ENCODE measurements around the gene FZR1. TPM values are rescaled to one million over a fixed set of nuclear protein-coding genes. Genes with fewer than 3 reads are reported as not detected.

FZR1 gene
- total and polyA plus RNA-seq, 9 of the 15 experiments (the other 6 are each of a cell fraction or from before 2014, with no cell fraction given) = 0.18 to 48.0 (median 22.2) TPM

DNA sequence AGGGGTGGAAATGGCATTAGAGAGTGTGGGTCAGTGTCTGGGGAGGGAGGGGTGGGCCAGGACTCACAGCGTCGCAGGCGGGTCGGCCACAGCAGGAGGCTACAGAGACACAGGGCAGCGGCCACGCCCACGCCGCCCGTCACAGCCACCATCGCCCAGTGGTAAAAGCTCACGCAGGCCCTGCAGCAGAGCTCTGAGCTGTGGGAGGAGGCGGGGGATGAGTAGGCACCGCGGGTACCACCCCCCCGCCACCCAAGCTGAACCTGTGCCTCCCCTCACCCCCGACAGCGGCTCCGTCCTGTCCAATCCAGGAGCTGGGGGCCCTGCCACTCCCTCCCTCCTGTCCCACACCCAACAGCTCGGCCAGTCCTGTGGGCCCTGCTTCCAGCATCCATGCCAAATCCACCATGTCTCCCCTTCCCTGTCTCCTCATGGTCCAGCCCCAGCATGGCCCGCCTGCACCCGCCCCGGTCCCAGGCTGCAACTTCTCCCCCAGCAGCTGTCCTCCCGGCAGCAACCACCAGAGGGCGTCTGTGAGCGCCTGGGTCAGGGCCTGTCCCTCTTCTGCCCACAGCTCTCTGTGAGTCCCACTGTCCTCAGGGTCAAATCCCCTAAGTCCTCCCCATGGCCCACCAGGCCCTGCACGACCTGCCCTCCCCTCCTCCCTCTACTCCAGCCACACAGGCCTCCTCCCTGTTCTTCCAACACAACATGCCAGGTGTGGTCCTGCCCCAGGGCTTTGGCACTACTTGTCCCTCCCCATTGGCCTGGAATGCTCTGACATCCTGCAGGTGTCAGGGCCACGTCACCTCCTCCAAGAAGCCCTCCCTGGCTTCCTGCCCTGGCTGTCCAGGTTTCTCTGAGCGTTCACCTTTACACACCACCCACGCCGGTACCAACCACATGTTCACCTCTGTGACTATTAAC is 38.9 kb downstream of the FZR1 start:
- peaks cover 65% of the 10 kb centered on the region; the same call in 2 of the 3 replicates for H3K36me3 ChIP-seq (ENCODE audit: control insufficient read depth, insufficient read depth, low read length)
- peaks cover 0 to 49% of the 10 kb centered on the region in 2 experiments; a peak in 3 of 5 replicates for H3K4me1 ChIP-seq (replicated peaks in 1 of 2; ENCODE audit: control insufficient read depth in 2 of 2, insufficient read depth in 2 of 2, low read length in 2 of 2)
- WGBS (ENCODE audit: insufficient coverage, low coverage, missing lambda C conversion rate) = 31% methylated on average over 12 of the region's 30 CpGs
- POLR2A ChIA-PET = interaction anchor here (0.6 to 1.3 kb wide), 4 partner anchors 12 to 126 kb away, joined by 3 to 5 read pairs (median 3); partner anchors contain the start of gene MFSD12
- no peak overlapping the region for H3K4me3 ChIP-seq
- CTCF ChIA-PET (ENCODE audit: low intra/inter-chr PET ratio) = interaction anchor here (0.6 to 2.1 kb wide), 4 partner anchors 29 to 308 kb away, joined by 3 to 19 read pairs (median 4); no protein-coding TSS in a partner anchor
- peak; percentile 81 to 85 (median 84) for DNase-seq (ENCODE audit: extremely low read depth in 1 of 4, low spot score in 3 of 4)
- H2AFZ ChIP-seq (ENCODE audit: low read depth, low read length) = no peak overlapping the region
- 0 out of 4 replicates have a peak overlapping the region, but pooled peaks of 1 of the 2 experiments have one; percentile 6 for H3K9ac ChIP-seq (ENCODE audit: insufficient read depth in 1 of 2, low read depth in 2 of 2, low read length in 2 of 2)
- BruUV-seq (replicated peaks) = no TSS peak
- H3K4me2 ChIP-seq (ENCODE audit: insufficient read depth, low read length) = no peak overlapping the region
- peaks cover 5% of the 10 kb centered on the region; the same call in 1 of the 2 replicates for H4K20me1 ChIP-seq (replicated peaks; ENCODE audit: control insufficient read depth, insufficient read depth, low read length)
- H3K79me2 ChIP-seq (ENCODE audit: control insufficient read depth, insufficient read depth, low read length) = no peaks in the 10 kb centered on the region
- peak; percentile 93 for ATAC-seq
- H3K27ac ChIP-seq (ENCODE audit: extremely low read depth, low read depth, low read length) = no peak overlapping the region
- in situ Hi-C loops (cut with MboI) = no loop called here
- peak; percentile 93 for FAIRE-seq
- no peaks in the 10 kb centered on the region for H3K27me3 ChIP-seq (ENCODE audit: control insufficient read depth in 2 of 2, insufficient read depth in 2 of 2, low read length in 2 of 2)
- no peaks in the 10 kb centered on the region for H3K9me3 ChIP-seq (replicated peaks; ENCODE audit: control insufficient read depth, insufficient read depth, low read depth, low read length)
- intact Hi-C loops (cut with micrococcal nuclease) = loop anchor here (1.0 to 10.0 kb wide), 2 partner anchors 32 to 60 kb away; partner anchors contain the start of gene TBXA2R
- no peaks in the 10 kb centered on the region for H3K9me1 ChIP-seq (ENCODE audit: control insufficient read depth, insufficient read depth, low read length)
- TF ChIP-seq ZNF354B (CRISPR knock-in tag; IDR thresholded peaks at IDR 0.05) (no peak), MAFK (IDR thresholded peaks at IDR 0.05; ENCODE audit: low read length) (no peak), ZFP30 (CRISPR knock-in tag; IDR thresholded peaks at IDR 0.05; ENCODE audit: borderline replicate concordance) (no peak), GATAD2A (IDR thresholded peaks at IDR 0.05) (no peak), CREM (IDR thresholded peaks at IDR 0.05; ENCODE audit: low read depth) (peak; percentile 39; the same call in 1 of the 2 replicates), BCLAF1 (IDR thresholded peaks at IDR 0.05; ENCODE audit: borderline replicate concordance in 1 of 2, control insufficient read depth in 1 of 2, low read depth in 2 of 2, low read length in 1 of 2) (no peak), CUX1 (CRISPR knock-in tag; IDR thresholded peaks at IDR 0.05) (no peak)
- TF ChIP-seq, protein P1, sequence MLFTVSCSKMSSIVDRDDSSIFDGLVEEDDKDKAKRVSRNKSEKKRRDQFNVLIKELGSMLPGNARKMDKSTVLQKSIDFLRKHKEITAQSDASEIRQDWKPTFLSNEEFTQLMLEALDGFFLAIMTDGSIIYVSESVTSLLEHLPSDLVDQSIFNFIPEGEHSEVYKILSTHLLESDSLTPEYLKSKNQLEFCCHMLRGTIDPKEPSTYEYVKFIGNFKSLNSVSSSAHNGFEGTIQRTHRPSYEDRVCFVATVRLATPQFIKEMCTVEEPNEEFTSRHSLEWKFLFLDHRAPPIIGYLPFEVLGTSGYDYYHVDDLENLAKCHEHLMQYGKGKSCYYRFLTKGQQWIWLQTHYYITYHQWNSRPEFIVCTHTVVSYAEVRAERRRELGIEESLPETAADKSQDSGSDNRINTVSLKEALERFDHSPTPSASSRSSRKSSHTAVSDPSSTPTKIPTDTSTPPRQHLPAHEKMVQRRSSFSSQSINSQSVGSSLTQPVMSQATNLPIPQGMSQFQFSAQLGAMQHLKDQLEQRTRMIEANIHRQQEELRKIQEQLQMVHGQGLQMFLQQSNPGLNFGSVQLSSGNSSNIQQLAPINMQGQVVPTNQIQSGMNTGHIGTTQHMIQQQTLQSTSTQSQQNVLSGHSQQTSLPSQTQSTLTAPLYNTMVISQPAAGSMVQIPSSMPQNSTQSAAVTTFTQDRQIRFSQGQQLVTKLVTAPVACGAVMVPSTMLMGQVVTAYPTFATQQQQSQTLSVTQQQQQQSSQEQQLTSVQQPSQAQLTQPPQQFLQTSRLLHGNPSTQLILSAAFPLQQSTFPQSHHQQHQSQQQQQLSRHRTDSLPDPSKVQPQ (CRISPR knock-in tag; IDR thresholded peaks at IDR 0.05; ENCODE audit: borderline replicate concordance) = no peak
